Measurements from ENCODE around the gene SEL1L3. TPM values are rescaled to one million over a fixed set of nuclear protein-coding genes. Genes with fewer than 3 reads are reported as not detected.
A peak's percentile ranks its signal among the peaks of the same experiment; 100 is the strongest.
"Not testable (repeated sequence)": the region's sequence is repeated elsewhere in the genome, so short reads cannot be mapped to it uniquely, and the experiment has no call there.

SEL1L3 gene
- 10 to 100 TPM in 1 of 4 donors, 1 to 10 TPM in 3; 6.9 to 13.5 (median 7.5) TPM for total RNA-seq

- peak within 1 kb of the TSS; percentile 52 to 92 (median 74) for H3K4me3 ChIP-seq
- TF ChIP-seq POLR2A (IDR thresholded peaks at IDR 0.05): peak in 2 of 4 donors; percentile 12 to 33
- TF ChIP-seq CTCF (IDR thresholded peaks at IDR 0.05): no peak
- H3K4me1 ChIP-seq: peaks cover 7 to 44% (median 22%) of the 10 kb centered on the region in 3 donors
- intact Hi-C loops (cut with DNase I): no loop called here
- WGBS, 2 donors: 0% methylated on average over 5 of the region's 115 CpGs
- no peaks in the 10 kb centered on the region for H3K9me3 ChIP-seq
- H3K36me3 ChIP-seq: no peaks in the 10 kb centered on the region
- peak within 1 kb of the TSS; percentile 49 to 84 (median 72) for H3K27ac ChIP-seq
- no peak for DNase-seq
- peaks cover 0 to 19% (median 0%) of the 10 kb centered on the region in 4 donors for H3K27me3 ChIP-seq
These were observed at the start of gene SEL1L3 for GRCh38 chr4:25862411-25863346. Gene SEL1L3 (minus strand): TSS chr4:25862988. CDS start chr4:25862836, 152 bp downstream.

GRCh38 chr4:25911356-25911755 is 48.6 kb upstream of the SEL1L3 start:
- intact Hi-C loops (cut with DNase I): no loop called here
- WGBS, 2 donors: 69 to 79% methylated on average over 2 to 6 of the region's 6 CpGs
- DNase-seq: no peak
- Histone ChIP-seq H3K27me3 (peaks cover 0 to 15% (median 0%) of the 10 kb centered on the region in 4 donors), H3K27ac (no peak overlapping the region), H3K9me3 (no peaks in the 10 kb centered on the region), H3K36me3 (no peaks in the 10 kb centered on the region), H3K4me1 (peaks cover 11 to 23% (median 13%) of the 10 kb centered on the region in 3 donors), H3K4me3 (no peak overlapping the region)
- no peak for TF ChIP-seq POLR2A (IDR thresholded peaks at IDR 0.05)
- TF ChIP-seq CTCF (IDR thresholded peaks at IDR 0.05): no peak

- intact Hi-C loops (cut with DNase I): no loop called here
- Histone ChIP-seq H3K4me1 (peaks cover 4 to 7% (median 4%) of the 10 kb centered on the region in 3 donors), H3K27me3 (peaks cover 0 to 15% (median 0%) of the 10 kb centered on the region in 4 donors), H3K9me3 (no peaks in the 10 kb centered on the region), H3K27ac (no peak overlapping the region), H3K36me3 (no peaks in the 10 kb centered on the region), H3K4me3 (no peak overlapping the region)
- DNase-seq: no peak
- TF ChIP-seq POLR2A (IDR thresholded peaks at IDR 0.05): no peak
- no peak for TF ChIP-seq CTCF (IDR thresholded peaks at IDR 0.05)
- 32 to 33% methylated on average over 5 of the region's 5 CpGs for WGBS, 2 donors
These were observed 45.7 kb upstream of the SEL1L3 start for GRCh38 chr4:25908491-25908901.

GRCh38 chr4:25906113-25906512 is 43.3 kb upstream of the SEL1L3 start:
- DNase-seq; H3K36me3 ChIP-seq; H3K27me3 ChIP-seq; H3K9me3 ChIP-seq; H3K27ac ChIP-seq; intact Hi-C loops (cut with DNase I); H3K4me1 ChIP-seq; H3K4me3 ChIP-seq: not testable (repeated sequence)
- 88 to 93% methylated on average over 3 to 11 of the region's 11 CpGs for WGBS, 2 donors

GRCh38 chr4:25905371-25905770 is 42.6 kb upstream of the SEL1L3 start:
- H3K9me3 ChIP-seq: no peaks in the 10 kb centered on the region
- no peaks in the 10 kb centered on the region for H3K4me1 ChIP-seq
- H3K4me3 ChIP-seq: no peak overlapping the region
- intact Hi-C loops (cut with DNase I): no loop called here
- peaks cover 0 to 2% (median 0%) of the 10 kb centered on the region in 4 donors for H3K27me3 ChIP-seq
- H3K36me3 ChIP-seq: no peaks in the 10 kb centered on the region
- 100% methylated on average over 2 to 4 of the region's 4 CpGs for WGBS, 2 donors
- H3K27ac ChIP-seq: no peak overlapping the region
- no peak for DNase-seq
- no peak for TF ChIP-seq POLR2A (IDR thresholded peaks at IDR 0.05)
- no peak for TF ChIP-seq CTCF (IDR thresholded peaks at IDR 0.05)
